ENCODE measurements around the gene ATL3.
A peak's percentile ranks its signal among the peaks of the same experiment; 100 is the strongest.
"Not testable (repeated sequence)": the region's sequence is repeated elsewhere in the genome, so short reads cannot be mapped to it uniquely, and the experiment has no call there.

Gene ATL3

DNA sequence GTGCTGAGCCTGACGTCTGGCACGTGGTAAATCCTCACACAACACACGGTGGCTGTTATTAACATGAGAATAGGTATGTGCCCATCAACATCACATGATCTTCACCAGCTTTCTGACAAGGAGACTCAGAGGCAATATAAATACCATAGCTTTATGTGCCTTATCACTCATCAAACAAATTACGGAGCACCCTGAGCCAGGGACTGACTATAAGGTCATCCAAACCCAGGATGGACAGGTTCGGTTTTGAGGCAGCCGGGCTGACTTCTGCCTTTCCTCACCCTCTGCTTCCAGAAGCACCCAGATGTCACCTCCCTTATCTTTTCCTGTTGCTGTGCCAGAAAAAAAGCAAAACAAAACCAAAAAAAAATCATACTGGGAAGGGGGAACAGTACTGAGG lies 51.2 kb downstream of the ATL3 start:
- no peak for DNase-seq (ENCODE audit: low read depth)

DNA sequence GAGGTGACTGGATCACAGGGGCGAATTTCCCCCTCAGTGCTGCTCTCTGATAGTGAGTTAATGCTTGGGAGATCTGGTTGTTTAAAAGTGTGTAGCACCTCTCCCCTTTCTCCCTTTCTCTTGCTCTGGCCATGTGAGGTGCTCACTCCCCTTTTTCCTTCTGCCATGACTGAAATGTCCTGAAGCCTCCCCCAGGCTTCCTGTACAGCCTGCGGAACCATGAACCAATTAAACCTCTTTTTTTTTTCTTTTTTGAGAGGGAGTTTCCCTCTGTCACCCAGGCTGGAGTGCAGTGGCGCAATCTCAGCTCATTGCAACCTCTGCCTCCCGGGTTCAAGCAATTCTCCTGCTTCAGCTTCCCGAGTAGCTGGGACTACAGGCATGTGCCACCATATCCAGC lies 53.5 kb downstream of the ATL3 start:
- DNase-seq (ENCODE audit: low read depth) = not testable (repeated sequence)

DNA sequence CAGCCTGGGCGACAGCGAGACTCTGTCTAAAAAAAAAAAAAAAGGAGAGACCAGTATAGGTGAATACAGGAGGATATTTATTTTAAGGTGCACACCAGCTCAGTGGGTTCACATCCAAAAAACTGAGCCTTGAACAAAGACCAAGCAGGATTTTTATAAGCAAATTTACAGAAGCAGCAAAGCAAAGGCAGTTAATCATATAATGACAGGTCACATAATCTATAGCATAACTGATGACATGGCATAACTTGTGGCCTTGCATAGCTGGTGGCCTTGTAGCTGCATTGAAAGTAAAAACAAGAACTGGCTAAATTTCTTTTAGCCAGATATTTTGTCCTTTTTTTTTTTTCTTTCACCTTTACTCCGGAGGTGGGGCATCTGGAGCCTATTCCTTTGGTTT lies 54.2 kb downstream of the ATL3 start:
- no peak for DNase-seq (ENCODE audit: low read depth)

DNA sequence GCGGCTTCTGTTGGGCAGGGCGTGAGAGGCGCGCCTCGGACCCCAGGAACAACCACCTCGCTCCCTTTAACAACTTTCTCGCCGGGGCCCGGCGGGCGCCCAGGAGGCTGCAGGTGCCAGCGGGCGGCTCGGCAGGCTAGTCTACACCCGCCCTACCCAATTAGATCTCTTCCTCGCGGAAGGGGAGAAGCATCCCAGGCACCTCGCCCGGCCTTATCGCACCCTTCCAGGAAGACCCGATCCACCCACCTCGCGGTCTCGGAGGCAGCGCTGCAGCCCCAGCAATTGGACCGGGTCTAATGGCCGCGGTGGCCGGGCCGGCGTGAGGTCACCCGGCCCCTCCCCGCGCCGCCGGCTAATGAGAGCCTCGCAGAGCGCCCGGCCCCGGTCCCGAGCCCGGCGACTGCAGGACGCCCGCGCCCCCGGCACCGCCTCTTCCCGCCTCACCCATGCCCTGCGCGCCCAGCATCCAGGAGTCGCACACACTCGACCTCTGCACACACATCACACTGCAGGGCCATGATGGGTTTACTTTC lies 57.0 kb downstream of the ATL3 start, which contains the start of gene PLAAT3:
PLAAT3 (minus strand) TSS at position 298 of the 536 bp plus-strand sequence. CDS start 419 bp downstream, outside the sequence.
- DNase-seq (ENCODE audit: low read depth) = peak; percentile 11

DNA sequence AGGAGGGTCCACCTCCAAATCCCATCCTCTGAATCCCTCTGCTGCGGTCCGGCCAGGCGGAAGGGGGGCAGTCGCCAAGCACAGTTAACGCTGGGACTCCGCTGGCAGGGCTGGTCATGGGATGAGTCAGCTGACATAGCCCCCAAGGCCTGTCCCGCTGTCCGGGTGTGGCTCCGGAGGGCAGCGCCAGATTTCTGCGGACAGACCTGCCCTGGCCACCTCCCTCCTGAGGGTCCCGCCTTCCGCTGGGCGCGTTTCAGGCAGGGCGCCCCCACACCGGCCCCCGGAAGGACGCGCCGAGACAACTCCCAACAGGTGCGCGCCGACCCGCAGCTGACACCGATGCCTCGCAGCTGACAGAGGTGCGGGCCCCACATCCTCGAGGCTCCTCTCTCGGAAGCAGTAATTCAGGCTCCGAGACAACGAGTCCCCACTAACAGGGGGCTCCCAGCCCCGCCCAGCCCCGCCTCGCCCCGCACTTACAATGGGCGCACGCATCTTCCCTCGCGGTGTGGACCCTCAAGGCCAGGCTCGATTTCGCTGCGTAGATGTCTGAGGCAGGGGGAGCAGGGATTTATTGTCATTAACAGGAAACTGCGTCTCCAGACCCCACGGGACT lies 57.5 kb downstream of the ATL3 start:
- peak; percentile 22 for DNase-seq (ENCODE audit: low read depth)

DNA sequence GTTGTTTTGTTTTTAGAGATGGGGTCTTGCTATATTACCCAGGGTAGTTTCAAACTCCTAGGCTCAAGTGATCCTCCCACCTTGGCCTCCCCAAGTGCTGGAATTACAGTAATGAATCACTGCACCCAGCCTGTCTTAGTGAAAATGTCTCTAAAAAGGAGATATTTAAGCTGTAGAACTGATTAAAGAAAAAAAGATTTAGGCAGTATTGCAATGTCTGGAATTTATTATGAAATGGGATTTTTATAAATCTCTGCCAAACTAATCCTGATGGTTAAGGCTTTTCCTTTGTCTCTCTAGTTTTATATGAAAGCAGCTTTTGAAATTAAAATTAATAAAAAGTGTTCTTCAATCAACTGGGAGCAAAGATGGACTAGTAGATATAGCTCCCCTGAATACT lies 59.0 kb downstream of the ATL3 start:
- no peak for DNase-seq (ENCODE audit: low read depth)

DNA sequence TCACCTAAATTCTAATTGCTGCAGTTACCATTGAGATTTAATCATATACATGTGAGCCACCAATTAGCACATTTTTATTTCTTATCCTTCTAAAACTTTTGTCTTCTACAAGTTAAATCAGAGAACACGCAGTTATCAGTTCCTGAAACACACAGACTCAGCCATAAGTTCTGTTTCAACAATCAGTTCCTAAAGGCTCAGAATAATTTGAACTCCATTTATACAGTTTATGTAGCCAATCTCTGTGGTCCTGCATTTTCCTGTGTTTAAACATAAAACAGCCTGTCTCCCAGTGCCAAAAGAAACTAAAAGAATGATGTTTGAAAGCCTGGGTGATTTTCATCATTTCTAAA lies 59.8 kb downstream of the ATL3 start:
- DNase-seq (ENCODE audit: low read depth) = no peak

DNA sequence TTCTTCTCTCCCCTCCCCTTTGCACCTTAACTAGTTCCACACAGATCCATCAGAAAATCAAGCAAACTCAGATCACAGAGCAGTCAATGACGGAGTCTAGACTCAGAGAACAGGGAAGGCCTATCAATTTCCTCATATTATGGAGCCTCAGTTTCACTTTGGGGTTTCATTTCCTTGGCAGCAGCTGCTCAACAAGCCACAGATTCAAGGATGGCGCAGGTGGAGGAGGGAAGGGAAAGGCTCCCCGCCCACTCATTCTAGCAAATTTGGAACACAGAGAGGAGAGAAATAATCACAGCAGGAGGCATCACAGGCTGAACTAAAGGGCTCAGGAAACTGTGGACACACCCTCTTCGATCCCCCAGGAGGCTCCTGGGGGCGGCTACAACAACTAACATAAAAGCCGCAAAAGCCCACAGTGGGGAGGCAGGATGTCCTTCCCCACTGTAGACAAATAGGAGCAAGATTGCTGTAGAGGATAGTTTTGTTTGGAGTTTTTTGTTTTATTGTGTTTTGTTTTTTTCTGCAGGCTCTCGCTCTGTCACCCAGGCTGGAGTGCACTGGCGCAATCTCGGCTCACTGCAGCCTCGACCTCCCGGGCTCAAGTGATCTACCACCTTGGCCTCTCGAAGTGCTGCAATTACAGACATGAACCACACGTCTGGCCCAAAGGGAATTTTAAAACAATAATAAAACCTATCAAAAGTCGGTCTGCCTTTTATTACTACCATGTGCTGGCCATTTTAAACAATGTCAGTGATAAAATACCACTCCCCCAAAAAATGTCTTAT lies 60.4 kb downstream of the ATL3 start:
- no peak for DNase-seq (ENCODE audit: low read depth)

DNA sequence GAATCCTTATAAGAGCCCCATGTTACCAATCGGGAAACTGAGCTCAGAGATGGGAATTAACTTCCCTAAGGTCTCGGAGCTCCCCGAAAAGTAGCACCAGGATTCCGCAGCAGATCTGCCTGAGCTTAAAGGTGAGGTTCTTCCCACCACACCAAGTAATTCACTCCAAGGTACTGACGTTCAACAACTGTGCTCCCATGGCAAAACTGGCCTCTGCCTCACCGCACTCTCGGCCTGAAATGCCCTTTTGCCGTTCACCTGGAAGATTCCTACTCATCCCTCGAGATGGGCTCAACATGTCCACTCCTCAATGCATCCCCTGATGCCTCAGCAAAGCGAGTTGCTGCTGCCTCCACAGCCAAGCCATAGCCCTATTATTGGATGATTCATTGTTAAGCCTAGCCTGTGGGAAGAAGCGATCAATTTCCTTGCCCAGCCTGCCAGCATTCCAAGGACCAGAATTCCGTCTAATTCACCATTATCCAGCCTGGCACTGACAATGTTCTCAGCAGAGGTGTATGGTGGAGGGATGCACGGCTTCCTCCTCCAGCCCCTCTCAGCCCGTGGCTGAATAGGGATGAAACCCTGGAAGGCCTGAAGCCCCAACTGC lies 61.1 kb downstream of the ATL3 start:
- DNase-seq (ENCODE audit: low read depth) = no peak

DNA sequence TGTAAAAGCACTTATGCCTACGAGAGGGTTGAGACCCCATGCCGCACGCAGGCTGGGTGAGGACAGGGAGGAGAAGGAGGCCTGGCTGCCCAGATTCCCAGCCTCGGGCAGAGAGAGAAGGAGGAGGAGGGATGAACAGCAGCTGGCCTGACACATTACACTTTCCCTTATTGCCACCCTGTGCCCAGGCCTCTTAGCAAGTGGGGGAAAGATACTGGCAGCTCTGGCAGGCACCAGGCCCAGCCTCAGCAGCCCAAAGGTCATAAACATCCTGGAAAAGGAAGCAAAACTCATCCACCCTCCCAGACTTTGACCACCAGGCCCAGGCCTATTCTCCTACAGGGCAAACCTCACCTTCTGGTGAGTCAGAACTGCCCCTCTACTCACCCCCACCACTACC lies 61.6 kb downstream of the ATL3 start:
- DNase-seq (ENCODE audit: low read depth) = no peak

DNA sequence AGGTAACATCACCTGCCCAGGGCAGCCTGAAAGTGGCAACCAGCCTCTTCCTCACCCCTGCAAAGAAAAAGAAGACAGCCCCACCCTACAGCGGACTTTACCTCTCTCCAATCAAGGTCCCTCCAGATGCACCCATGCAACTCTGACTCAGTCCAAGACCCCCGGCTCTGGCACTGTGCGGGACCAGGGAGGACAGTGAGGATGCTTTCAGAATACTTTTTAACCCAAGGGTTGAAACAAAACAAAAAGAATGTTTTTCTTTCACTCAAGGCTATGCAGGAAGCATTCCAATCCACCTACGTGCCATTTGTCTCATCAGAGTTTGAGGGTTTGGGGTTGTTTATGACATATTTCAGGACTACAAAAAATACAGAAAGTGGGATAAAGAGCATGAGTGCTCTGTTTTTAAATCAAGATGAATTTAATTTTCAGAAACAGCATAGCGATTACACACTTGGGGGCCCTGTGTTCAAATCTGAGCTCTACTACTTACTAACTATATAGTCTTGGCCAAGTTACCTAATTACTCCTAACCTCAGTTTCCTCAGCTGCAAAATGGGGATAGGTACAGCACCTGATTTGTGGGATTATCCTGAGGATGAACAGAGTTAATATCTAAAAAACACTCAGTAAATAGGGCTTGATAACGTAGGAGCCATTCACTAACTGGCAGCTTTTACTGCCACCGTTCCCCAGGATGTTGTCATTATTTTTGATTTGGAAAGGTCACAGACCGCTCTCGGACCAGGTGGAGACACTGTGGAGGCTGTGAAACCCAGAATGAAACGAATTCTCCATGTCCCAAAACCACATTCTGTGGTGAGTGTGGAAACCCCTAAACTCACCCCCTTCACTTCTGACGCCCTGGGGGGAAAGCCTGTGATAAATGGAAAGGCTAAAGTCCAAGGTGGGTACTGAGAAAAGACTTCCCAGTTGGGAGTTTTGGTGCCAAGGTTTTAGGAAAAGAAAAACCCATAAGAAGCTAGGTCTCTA lies 62.5 kb downstream of the ATL3 start:
- no peak for DNase-seq (ENCODE audit: low read depth)

DNA sequence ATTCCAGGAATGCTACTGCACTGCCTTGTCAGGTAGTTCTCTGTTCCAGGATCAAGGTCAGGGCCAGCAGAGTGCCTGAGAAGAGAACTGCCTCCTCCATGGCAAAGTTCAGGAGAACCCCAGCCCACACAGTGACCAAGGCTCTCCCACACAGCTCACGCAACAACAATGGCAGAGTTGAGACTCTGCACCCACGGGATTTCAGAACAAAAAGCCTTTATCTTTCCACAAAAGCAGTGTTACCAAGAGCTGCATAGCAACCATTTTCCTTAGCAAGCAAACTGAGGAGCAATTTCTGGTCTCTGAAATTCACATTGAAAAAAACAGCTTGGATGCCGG lies 68.0 kb downstream of the ATL3 start:
- DNase-seq (ENCODE audit: low read depth) = no peak

DNA sequence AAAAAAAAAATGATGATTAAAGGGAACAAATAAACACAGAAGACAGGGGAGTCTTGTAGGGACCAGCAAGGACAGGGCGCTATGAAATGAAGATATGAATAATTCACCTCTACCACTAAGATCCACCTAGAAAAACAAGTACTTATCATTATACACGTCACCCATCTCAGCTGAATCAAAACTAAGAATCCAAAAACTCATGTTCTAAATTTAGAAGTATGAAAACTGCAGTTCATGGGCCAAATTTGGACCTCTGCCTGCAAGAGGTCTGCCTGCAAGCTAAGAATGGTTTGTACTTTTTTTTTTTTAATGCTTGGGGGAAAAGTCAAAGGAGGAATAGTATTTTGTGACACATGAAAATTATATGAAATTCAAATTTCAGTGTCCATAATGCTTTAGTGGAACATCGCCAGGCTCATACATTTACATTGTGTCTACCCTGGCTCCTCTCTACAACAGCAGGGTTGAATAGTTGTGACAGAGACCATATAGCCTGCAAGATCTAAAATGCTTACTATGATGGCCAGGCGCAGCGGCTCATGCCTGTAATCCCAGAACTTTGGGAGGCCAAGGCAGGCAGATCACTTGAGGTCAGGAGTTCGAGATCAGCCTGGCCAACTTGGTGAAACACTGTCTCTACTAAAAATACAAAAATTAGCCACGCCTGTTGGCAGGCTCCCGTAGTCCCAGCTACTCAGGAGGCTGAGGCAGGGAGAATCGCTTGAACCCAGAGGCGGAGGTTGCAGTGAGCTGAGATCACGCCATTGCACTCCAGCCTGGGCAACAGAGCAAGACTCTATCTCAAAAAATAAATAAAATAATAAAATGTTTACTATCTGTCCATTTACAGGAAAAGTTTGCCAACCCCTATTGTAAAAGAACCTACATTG lies 68.6 kb downstream of the ATL3 start:
- not testable (repeated sequence) for DNase-seq (ENCODE audit: low read depth)

DNA sequence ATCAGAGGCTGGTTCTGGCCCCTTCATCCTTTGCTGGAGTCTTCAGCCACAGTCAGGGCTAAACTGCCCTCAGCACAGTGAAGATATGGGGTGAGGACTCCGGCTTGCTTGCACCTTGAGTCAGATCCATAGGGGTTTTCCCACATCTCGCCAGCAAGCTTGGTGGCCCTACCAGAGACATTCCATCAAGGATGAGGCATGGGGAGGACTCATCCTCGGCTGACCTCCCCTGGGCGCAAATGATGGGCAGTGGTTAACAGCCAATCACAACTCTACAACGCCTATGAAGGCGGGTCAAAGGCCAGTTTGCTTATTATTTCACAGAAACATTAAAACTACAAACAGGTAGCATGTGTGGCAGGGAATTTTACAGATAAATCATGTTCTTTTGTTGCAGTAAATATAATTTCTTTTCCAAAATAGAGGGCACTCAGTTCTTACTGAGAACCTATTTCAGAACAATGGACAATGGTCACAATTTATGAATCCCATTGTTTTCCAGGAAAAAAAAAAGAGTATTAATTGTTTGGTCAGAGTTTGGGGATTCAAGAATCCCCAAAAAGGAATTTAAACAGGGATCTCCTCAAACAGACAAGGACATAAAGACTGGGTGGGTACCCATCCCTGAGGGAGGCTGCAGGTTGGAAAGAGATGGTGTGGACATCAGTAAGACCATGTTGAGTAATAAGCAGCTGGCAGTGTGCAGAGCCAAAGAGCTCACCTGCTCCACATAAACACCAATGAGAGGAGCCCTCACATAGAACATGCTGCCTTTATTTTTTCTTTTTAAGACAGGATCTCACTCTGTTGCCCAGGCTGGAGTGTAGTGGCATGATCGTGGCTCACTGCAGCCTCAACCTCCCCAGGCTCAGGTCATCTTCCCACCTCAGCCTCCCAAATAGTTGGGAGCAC lies 71.7 kb downstream of the ATL3 start:
- no peak for DNase-seq (ENCODE audit: low read depth)

DNA sequence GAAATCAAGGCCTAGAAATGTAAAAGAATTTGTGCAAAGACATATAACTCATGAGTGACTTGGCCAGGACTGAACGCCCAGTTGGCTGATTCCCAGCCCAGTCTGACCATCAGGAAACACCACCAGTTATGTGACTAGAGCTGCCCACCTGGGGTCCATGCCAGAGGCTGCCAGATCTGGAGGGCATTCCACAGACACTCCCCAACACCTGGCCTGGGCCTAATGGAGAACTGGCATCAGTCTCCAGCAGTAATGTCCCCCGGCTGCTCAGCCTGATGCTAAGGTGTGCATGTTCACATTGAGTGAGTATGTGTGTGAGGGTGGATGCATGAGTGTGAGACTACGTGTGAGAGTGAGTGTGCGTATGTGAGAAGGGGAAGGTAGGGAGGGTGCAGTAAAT lies 72.6 kb downstream of the ATL3 start:
- DNase-seq (ENCODE audit: low read depth) = no peak

DNA sequence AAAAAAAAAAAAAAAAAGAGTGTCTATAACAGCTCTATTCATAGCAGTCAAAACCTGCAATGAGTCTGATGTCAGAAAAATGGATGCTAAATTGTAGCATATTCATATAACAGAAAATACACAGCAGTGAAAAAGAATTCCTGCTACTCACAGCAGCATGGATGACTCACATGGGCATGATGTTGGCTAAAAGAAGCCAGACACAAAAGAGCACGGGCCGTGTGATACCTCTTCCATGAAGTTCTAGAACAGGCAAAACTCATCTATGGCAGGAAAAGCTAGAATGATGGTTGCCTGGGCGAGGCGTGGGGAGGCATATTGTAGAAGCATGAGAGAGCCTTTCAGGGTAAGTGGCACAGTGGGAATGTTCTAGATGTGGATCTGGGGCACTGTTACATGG lies 75.9 kb downstream of the ATL3 start:
- DNase-seq (ENCODE audit: low read depth) = no peak

DNA sequence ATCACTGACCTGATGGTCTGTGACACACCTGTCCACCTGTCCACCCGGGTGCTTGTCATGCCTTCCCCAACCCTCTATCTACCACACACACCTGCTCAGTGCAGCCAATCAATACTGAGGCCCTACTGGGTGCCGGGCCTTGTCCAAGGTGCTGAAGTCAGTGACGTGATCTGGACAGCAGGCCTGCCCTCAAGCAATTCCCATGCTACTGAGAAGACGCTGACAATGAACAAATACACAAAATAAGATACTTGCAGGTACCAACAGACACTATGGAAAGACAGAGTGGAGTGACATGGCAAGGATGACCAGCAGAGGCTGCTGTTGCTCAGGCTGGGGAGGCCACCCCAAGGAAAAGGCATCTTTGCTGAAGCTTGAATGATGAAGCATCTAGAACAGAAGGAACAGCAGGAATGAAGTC lies 78.2 kb downstream of the ATL3 start:
- no peak for DNase-seq (ENCODE audit: low read depth)

DNA sequence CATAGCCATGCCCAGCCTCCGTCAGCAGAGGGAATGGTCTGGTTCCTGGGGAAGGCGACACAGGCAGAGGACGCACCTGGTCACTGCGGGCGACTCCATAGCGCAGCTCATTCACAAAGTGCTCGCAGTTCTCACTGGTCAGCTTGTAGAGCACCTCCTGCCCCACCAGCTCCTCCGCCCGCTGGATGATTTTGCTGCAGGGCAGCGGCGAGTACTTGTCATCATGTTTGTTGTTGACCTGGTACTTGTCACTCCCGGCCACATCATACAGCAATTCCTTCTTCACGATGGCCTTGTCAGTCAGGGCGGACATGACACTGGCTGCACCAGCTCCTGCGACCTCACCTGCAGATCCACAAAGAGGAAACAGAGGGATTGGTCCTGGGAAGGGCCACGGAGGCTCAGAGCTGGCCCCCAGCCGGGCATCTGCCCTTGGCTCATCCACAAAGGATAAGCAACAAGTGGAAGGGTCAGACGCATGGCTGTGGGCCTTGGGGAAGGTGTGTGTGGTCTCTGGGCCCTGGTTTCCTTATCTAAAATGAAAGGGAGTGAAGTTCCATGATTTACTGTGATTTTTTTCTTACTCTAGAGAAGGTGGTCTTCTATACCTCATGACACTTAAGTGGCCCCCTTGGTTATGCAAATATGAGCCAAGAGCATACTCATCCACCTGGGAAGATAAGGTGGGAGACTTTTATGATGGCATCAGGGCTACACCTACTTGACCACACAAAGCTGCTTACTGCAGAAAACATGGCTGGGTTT lies 81.0 kb downstream of the ATL3 start:
- no peak for DNase-seq (ENCODE audit: low read depth)

DNA sequence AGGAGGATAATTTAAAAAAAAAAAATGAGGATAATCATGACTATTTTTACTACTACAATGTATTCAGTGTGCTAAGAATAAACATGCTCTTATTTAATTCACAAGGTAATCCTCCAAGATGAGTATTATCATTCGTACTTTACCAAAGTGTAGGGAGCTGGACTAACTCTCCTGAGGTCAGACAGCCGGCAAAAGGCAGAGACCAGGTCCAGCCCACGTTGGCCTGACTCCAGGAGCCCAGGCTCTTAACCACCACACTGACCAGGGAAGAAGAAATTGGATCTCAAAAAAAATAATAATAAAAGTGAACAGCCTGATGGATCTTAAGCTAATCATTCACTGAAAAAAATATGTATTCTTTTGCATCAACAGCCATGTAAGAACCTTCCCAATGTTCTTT lies 82.2 kb downstream of the ATL3 start:
- DNase-seq (ENCODE audit: low read depth) = no peak

All from activated T-cell treated with anti-CD3 and anti-CD28 coated beads for 1 hour (primary cell).